H1 (cell line): Measurements from ENCODE around the gene NCAM1.

ENCODE experiments used
- CBX8 ChIP-seq: fragments of 300-800, 300-1000 bp; sonication (generic); IDR thresholded peaks from 2 replicates; pipeline ENCODE4 v1.7.1; 2016; ENCODE audit warnings: low read depth, low read length, borderline replicate concordance
- CHD2 ChIP-seq: IDR thresholded peaks from 2 replicates; pipeline ENCODE4 v1.6.1; 2012; ENCODE audit warnings: low read length, improper control_type of control experiment
- EZH2 ChIP-seq: fragments of 200-600 bp; sonication (generic); IDR thresholded peaks from 2 replicates; pipeline ENCODE4 v1.7.1; 2012; ENCODE audit warnings: low read depth, mild to moderate bottlenecking, moderate library complexity, low read length, inconsistent platforms; ENCODE audit not compliant: severe bottlenecking
- HDAC2 ChIP-seq, 2 experiments: fragments of 300-600 bp in 1 of 2; sonication (generic) in 1 of 2; IDR thresholded peaks; 2 replicates each; pipeline ENCODE4 v1.6.1; 2011 to 2012; ENCODE audit warnings: low read depth in 2 of 2, low read length in 2 of 2, mild to moderate bottlenecking in 2 of 2, moderate library complexity in 2 of 2, borderline replicate concordance in 1 of 2, inconsistent platforms in 1 of 2
- TF ChIP-seq, protein P1 (sequence below), 3 experiments: IDR thresholded peaks; 1 replicate in 2 of 3; 2 replicates in 1 of 3; pipeline versions ENCODE4 v1.5.1 to v1.6.1; 2011; ENCODE audit warnings: low read length in 3 of 3, mild to moderate bottlenecking in 3 of 3, inconsistent platforms in 2 of 3, low read depth in 1 of 3, moderate library complexity in 1 of 3; ENCODE audit not compliant: insufficient read depth in 1 of 3; ENCODE audit errors: control extremely low read depth in 1 of 3
- TF ChIP-seq, protein P2 (sequence below): IDR thresholded peaks from 2 replicates; pipeline ENCODE4 v1.6.1; 2011; ENCODE audit warnings: low read depth, mild to moderate bottlenecking, low read length; ENCODE audit not compliant: insufficient read depth

DNA sequence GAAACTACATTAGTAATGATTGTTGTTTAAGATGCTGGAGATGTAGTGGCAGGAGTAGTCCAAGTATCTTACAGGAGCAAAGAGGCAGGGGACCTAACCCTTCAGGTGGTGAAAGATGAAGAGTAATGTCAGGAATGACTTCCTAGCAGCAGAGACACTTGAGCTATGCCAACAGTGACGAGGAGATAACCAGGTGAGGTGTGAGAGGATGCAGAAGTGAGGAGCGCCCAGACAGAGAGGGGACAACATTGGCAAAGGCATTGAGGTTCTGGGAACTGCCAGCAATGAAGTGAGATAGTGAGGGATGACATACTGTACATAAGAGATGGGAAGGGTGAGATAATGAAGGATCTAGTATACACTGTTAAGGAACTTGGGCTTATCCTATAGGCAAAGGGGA is 95.8 kb downstream of the NCAM1 start:
- no peak for TF ChIP-seq HDAC2 (IDR thresholded peaks at IDR 0.05; ENCODE audit: borderline replicate concordance in 1 of 2, low read depth in 2 of 2, low read length in 2 of 2)
- TF ChIP-seq, protein P1, sequence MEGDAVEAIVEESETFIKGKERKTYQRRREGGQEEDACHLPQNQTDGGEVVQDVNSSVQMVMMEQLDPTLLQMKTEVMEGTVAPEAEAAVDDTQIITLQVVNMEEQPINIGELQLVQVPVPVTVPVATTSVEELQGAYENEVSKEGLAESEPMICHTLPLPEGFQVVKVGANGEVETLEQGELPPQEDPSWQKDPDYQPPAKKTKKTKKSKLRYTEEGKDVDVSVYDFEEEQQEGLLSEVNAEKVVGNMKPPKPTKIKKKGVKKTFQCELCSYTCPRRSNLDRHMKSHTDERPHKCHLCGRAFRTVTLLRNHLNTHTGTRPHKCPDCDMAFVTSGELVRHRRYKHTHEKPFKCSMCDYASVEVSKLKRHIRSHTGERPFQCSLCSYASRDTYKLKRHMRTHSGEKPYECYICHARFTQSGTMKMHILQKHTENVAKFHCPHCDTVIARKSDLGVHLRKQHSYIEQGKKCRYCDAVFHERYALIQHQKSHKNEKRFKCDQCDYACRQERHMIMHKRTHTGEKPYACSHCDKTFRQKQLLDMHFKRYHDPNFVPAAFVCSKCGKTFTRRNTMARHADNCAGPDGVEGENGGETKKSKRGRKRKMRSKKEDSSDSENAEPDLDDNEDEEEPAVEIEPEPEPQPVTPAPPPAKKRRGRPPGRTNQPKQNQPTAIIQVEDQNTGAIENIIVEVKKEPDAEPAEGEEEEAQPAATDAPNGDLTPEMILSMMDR (IDR thresholded peaks at IDR 0.05; ENCODE audit: control extremely low read depth in 1 of 3, insufficient read depth in 1 of 3, low read depth in 1 of 3, low read length in 3 of 3): no peak
- no peak for TF ChIP-seq CHD2
- no peak for TF ChIP-seq CBX8
- TF ChIP-seq EZH2: no peak
- TF ChIP-seq, protein P2, sequence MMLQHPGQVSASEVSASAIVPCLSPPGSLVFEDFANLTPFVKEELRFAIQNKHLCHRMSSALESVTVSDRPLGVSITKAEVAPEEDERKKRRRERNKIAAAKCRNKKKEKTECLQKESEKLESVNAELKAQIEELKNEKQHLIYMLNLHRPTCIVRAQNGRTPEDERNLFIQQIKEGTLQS: no peak
